SH-SY5Y (cell line): ENCODE data around the gene ACOT8.

Experiments used
- GATA2 ChIP-seq: IDR thresholded peaks from 2 replicates; pipeline ENCODE4 v1.6.1; 2011; ENCODE audit warnings: mild to moderate bottlenecking, low read depth, low read length
- GATA3 ChIP-seq: IDR thresholded peaks from 2 replicates; pipeline ENCODE4 v1.6.1; 2011; ENCODE audit warnings: low read depth, mild to moderate bottlenecking, low read length, moderate library complexity

DNA sequence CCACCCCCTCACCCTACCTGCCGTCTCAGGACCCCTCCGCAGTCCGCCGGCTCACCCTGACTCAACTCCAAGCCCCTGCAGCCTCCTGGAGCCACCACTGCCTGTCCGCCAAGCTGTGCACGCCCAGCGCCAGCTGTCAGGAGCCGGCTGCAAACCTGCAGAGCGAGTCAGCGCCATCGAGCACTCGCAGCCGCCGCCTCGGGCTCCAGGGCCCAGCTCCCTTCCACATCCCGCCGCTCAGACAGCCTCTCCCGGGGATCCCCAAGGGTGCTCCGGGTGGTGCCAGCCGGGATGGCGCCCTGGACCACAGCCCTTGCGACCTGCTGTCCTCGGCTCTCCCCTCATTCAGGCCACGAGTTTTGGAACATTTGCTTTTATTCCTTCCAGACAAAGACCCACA, 34.3 kb downstream of the ACOT8 start:
- TF ChIP-seq GATA3 (no peak), GATA2 (no peak)
